NT2/D1 (cell line): ENCODE results near the gene TAPT1.

Experiments
- DNase-seq: peaks from one replicate; pipeline ENCODE4 v3.0.0-alpha.2; 2011; ENCODE audit warnings: low read depth, low spot score
- H3K27me3 ChIP-seq: 2 replicates; pipeline ENCODE4 v1.6.0; 2011; ENCODE audit warnings: mild to moderate bottlenecking; ENCODE audit not compliant: insufficient read length, insufficient read depth
- H3K36me3 ChIP-seq: 2 replicates; pipeline ENCODE4 v1.6.1; 2011; ENCODE audit warnings: mild to moderate bottlenecking, low read length, mixed read lengths; ENCODE audit not compliant: insufficient read depth, insufficient read length
- H3K4me1 ChIP-seq: 2 replicates; pipeline ENCODE4 v1.5.1; 2011; ENCODE audit not compliant: insufficient read depth, insufficient read length
- H3K4me3 ChIP-seq: 2 replicates; pipeline ENCODE4 v1.5.1; 2011; ENCODE audit warnings: low read depth; ENCODE audit not compliant: insufficient read length
- H3K9ac ChIP-seq: 2 replicates; pipeline ENCODE4 v1.6.0; 2011; ENCODE audit warnings: low read depth; ENCODE audit not compliant: insufficient read length
- H3K9me3 ChIP-seq: 2 replicates; pipeline ENCODE4 v1.5.1; 2011; ENCODE audit warnings: mild to moderate bottlenecking, low read length; ENCODE audit not compliant: insufficient read depth
- SUZ12 ChIP-seq: IDR thresholded peaks from 2 replicates; pipeline ENCODE4 v1.6.1; 2011; ENCODE audit not compliant: insufficient read length, insufficient read depth; ENCODE audit errors: extremely low read depth
- YY1 ChIP-seq: IDR thresholded peaks from 2 replicates; pipeline ENCODE4 v1.6.1; 2011; ENCODE audit not compliant: insufficient read length, insufficient read depth
- ZNF274 ChIP-seq: IDR thresholded peaks from 2 replicates; pipeline ENCODE4 v1.6.1; 2011; ENCODE audit warnings: mild to moderate bottlenecking, low read depth, low read length

TAPT1 gene

GRCh38 chr4:16119981-16120380, 106.3 kb downstream of the TAPT1 start:
- H3K9ac ChIP-seq = no peak overlapping the region
- H3K4me3 ChIP-seq = no peak overlapping the region
- DNase-seq = no peak
- no peaks in the 10 kb centered on the region for H3K36me3 ChIP-seq
- H3K27me3 ChIP-seq = no peaks in the 10 kb centered on the region
- no peaks in the 10 kb centered on the region for H3K4me1 ChIP-seq
- H3K9me3 ChIP-seq = no peaks in the 10 kb centered on the region
- TF ChIP-seq YY1 (no peak), ZNF274 (no peak), SUZ12 (no peak)

- Histone ChIP-seq H3K36me3 (no peaks in the 10 kb centered on the region), H3K27me3 (no peaks in the 10 kb centered on the region), H3K4me1 (no peaks in the 10 kb centered on the region), H3K4me3 (no peak overlapping the region), H3K9ac (no peak overlapping the region), H3K9me3 (no peaks in the 10 kb centered on the region)
- DNase-seq = no peak
- no peak for TF ChIP-seq ZNF274
- TF ChIP-seq SUZ12 = no peak
- no peak for TF ChIP-seq YY1
Observed at GRCh38 chr4:16118090-16118489, 108.2 kb downstream of the TAPT1 start.

- Histone ChIP-seq H3K4me1 (no peaks in the 10 kb centered on the region), H3K4me3 (no peak overlapping the region), H3K27me3 (no peaks in the 10 kb centered on the region), H3K9me3 (no peaks in the 10 kb centered on the region), H3K9ac (no peak overlapping the region), H3K36me3 (no peaks in the 10 kb centered on the region)
- no peak for TF ChIP-seq SUZ12
- TF ChIP-seq YY1 = no peak
- TF ChIP-seq ZNF274 = no peak
- no peak for DNase-seq
Observed at GRCh38 chr4:16117164-16117563, 109.1 kb downstream of the TAPT1 start.

GRCh38 chr4:16116493-16116990, 109.7 kb downstream of the TAPT1 start:
- no peak for DNase-seq
- no peaks in the 10 kb centered on the region for H3K36me3 ChIP-seq

GRCh38 chr4:16116019-16116418, 110.3 kb downstream of the TAPT1 start:
- TF ChIP-seq ZNF274 (no peak), SUZ12 (no peak), YY1 (no peak)
- H3K4me3 ChIP-seq = no peak overlapping the region
- H3K9me3 ChIP-seq = no peaks in the 10 kb centered on the region
- H3K36me3 ChIP-seq = no peaks in the 10 kb centered on the region
- H3K4me1 ChIP-seq = no peaks in the 10 kb centered on the region
- DNase-seq = no peak
- H3K9ac ChIP-seq = no peak overlapping the region
- peaks cover 5% of the 10 kb centered on the region for H3K27me3 ChIP-seq

More at GRCh38 chr4:16116493-16116990, 109.7 kb downstream of the TAPT1 start:
- H3K9ac ChIP-seq = no peak overlapping the region
- peaks cover 5% of the 10 kb centered on the region for H3K27me3 ChIP-seq
- no peaks in the 10 kb centered on the region for H3K9me3 ChIP-seq
- no peaks in the 10 kb centered on the region for H3K4me1 ChIP-seq
- TF ChIP-seq SUZ12 (no peak), ZNF274 (no peak), YY1 (no peak)
- no peak overlapping the region for H3K4me3 ChIP-seq

DNA sequence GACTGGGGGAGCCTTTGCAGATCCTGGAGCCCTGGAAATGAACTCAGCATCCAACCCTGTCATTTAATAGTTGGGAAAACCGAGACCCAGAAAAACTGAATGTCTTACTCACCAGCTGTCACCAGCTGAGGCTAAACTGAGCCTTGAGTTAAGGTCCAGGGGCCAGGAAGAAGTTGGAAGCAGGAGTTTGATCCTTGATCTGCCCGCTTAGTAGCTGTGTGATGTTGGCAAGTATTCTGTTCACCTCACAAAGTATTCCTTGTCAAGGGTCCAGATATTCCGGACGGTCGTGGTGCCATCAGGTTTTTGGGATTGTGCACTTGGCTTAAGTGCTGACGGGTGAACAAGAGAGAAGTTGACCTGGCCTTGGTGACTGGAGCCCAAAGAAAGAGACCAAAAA, 111.7 kb downstream of the TAPT1 start:
- Histone ChIP-seq H3K4me3 (no peak overlapping the region), H3K27me3 (peaks cover 5% of the 10 kb centered on the region)

GRCh38 chr4:16113741-16114140, 112.5 kb downstream of the TAPT1 start:
- TF ChIP-seq YY1 (no peak), ZNF274 (no peak), SUZ12 (no peak)
- no peaks in the 10 kb centered on the region for H3K4me1 ChIP-seq
- no peak for DNase-seq

More for the DNA sequence above, 111.7 kb downstream of the TAPT1 start:
- Histone ChIP-seq H3K36me3 (no peaks in the 10 kb centered on the region), H3K9ac (no peak overlapping the region), H3K9me3 (no peaks in the 10 kb centered on the region), H3K4me1 (no peaks in the 10 kb centered on the region)
- TF ChIP-seq ZNF274 = no peak
- no peak for TF ChIP-seq YY1
- TF ChIP-seq SUZ12 = no peak
- DNase-seq = no peak

More at GRCh38 chr4:16113741-16114140, 112.5 kb downstream of the TAPT1 start:
- Histone ChIP-seq H3K9ac (no peak overlapping the region), H3K4me3 (no peak overlapping the region), H3K9me3 (no peaks in the 10 kb centered on the region), H3K27me3 (peaks cover 5% of the 10 kb centered on the region), H3K36me3 (no peaks in the 10 kb centered on the region)
